NCI-H2107 treated with DMSO at 0.1 percent for 48 hours (cell line): Measurements from ENCODE around the gene TUBD1.
"Not testable (repeated sequence)": the region's sequence is repeated elsewhere in the genome, so short reads cannot be mapped to it uniquely, and the experiment has no call there.

Experiments used
- DNase-seq: peaks from one replicate; lab custom pipeline; 2025; ENCODE audit not compliant: unreplicated experiment; lab: John Stamatoyannopoulos, UW

Gene TUBD1

GRCh38 chr17:59845595-59846393 lies 46.9 kb downstream of the TUBD1 start:
- DNase-seq, result peak; percentile 99

GRCh38 chr17:59844884-59845594 lies 47.7 kb downstream of the TUBD1 start:
- DNase-seq, result no peak

- DNase-seq, result no peak
Measured at GRCh38 chr17:59842901-59843652, 49.7 kb downstream of the TUBD1 start.

- not testable (repeated sequence) for DNase-seq
Measured at GRCh38 chr17:59841882-59842263, 50.9 kb downstream of the TUBD1 start.

GRCh38 chr17:59841091-59841881 lies 51.5 kb downstream of the TUBD1 start:
- not testable (repeated sequence) for DNase-seq

- no peak for DNase-seq
Measured at GRCh38 chr17:59840329-59841090, 52.2 kb downstream of the TUBD1 start.

GRCh38 chr17:59839651-59840328 lies 53.0 kb downstream of the TUBD1 start:
- DNase-seq, result no peak

GRCh38 chr17:59838052-59838916 lies 54.5 kb downstream of the TUBD1 start:
- DNase-seq, result no peak

GRCh38 chr17:59837308-59838051 lies 55.3 kb downstream of the TUBD1 start:
- DNase-seq, result peak; percentile 71

- no peak for DNase-seq
Measured at GRCh38 chr17:59832883-59833379, 59.8 kb downstream of the TUBD1 start.

GRCh38 chr17:59830846-59831486 lies 61.8 kb downstream of the TUBD1 start:
- no peak for DNase-seq

GRCh38 chr17:59830007-59830630 lies 62.6 kb downstream of the TUBD1 start:
- no peak for DNase-seq

GRCh38 chr17:59829217-59830006 lies 63.3 kb downstream of the TUBD1 start:
- DNase-seq, result peak; percentile 94

- not testable (repeated sequence) for DNase-seq
Measured at GRCh38 chr17:59828819-59829216, 63.9 kb downstream of the TUBD1 start.

GRCh38 chr17:59828478-59828760 lies 64.3 kb downstream of the TUBD1 start:
- peak; percentile 48 for DNase-seq
